HEK293 (cell line): ENCODE data around the gene SWAP70.

Source experiments
- CTCF ChIA-PET: fragments of 350-600 bp; formaldehyde crosslinking; extraction: SDS; loops from one replicate; lab custom pipeline; 2021; ENCODE audit warnings: antibody characterized with exemption; lab: Yijun Ruan, JAX
- POLR2A ChIA-PET: fragments of 300-600 bp; formaldehyde crosslinking; extraction: SDS; loops from one replicate; lab custom pipeline; 2020; ENCODE audit warnings: antibody characterized with exemption, inconsistent platforms; lab: Yijun Ruan, JAX
- H3K27ac ChIP-seq: fragments of 200-500 bp; sonication (Bioruptor generic); 2 replicates; pipeline ENCODE4 v1.5.1; 2014; ENCODE audit warnings: low read depth, low read length, control low read depth, inconsistent platforms; ENCODE audit errors: extremely low read depth
- H3K36me3 ChIP-seq, 2 experiments: fragments of 200-500 bp in 1 of 2; sonication (Bioruptor generic) in 1 of 2; 1 replicate in 1 of 2; 2 replicates in 1 of 2; pipeline ENCODE4 v1.5.1; 2014 to 2017; ENCODE audit warnings: inconsistent platforms in 2 of 2, low read length in 2 of 2; ENCODE audit not compliant: control insufficient read depth in 2 of 2, insufficient read depth in 1 of 2
- H3K4me1 ChIP-seq: fragments of 200-500 bp; sonication (Bioruptor generic); 2 replicates; pipeline ENCODE4 v1.5.1; 2014; ENCODE audit warnings: mild to moderate bottlenecking, low read length, inconsistent platforms; ENCODE audit not compliant: control insufficient read depth, insufficient read depth
- H3K4me3 ChIP-seq: 2 replicates; pipeline ENCODE4 v1.5.1; 2011; ENCODE audit warnings: low read depth, mild to moderate bottlenecking, control low read depth, low read length, moderate library complexity
- H3K9me3 ChIP-seq: fragments of 200-500 bp; sonication (Bioruptor generic); 2 replicates; pipeline ENCODE4 v1.5.1; 2014; ENCODE audit warnings: low read depth, low read length, inconsistent platforms; ENCODE audit not compliant: control insufficient read depth, insufficient read depth
- GFI1B ChIP-seq: fragments of 450-650 bp; formaldehyde crosslinking; IDR thresholded peaks from 2 replicates; pipeline ENCODE4 v1.5.1; 2016; ENCODE audit warnings: missing biosample characterization, missing genetic modification characterization
- KLF1 ChIP-seq: fragments of 450-650 bp; formaldehyde crosslinking; IDR thresholded peaks from 2 replicates; pipeline ENCODE4 v1.5.1; 2016; ENCODE audit warnings: missing biosample characterization, missing genetic modification characterization
- MYNN ChIP-seq: fragments of 450-650 bp; formaldehyde crosslinking; IDR thresholded peaks from 2 replicates; pipeline ENCODE4 v1.5.1; 2016; ENCODE audit warnings: missing biosample characterization, missing genetic modification characterization, borderline replicate concordance
- WT1 ChIP-seq: fragments of 450-650 bp; formaldehyde crosslinking; IDR thresholded peaks from 2 replicates; pipeline ENCODE4 v1.5.1; 2016; ENCODE audit warnings: missing biosample characterization, missing genetic modification characterization
- ZBTB17 ChIP-seq: fragments of 450-650 bp; formaldehyde crosslinking; IDR thresholded peaks from 2 replicates; pipeline ENCODE4 v1.5.1; 2016; ENCODE audit warnings: missing biosample characterization, missing genetic modification characterization
- ZBTB49 ChIP-seq: fragments of 450-650 bp; formaldehyde crosslinking; IDR thresholded peaks from 2 replicates; pipeline ENCODE4 v1.5.1; 2016; ENCODE audit warnings: missing biosample characterization, missing genetic modification characterization, low read depth
- ZFHX2 ChIP-seq: fragments of 450-650 bp; formaldehyde crosslinking; conservative IDR thresholded peaks from 2 replicates; pipeline ENCODE4 v1.5.1; 2016; ENCODE audit warnings: missing biosample characterization, missing genetic modification characterization
- ZFP3 ChIP-seq: fragments of 450-650 bp; formaldehyde crosslinking; IDR thresholded peaks from 2 replicates; pipeline ENCODE4 v1.5.1; 2016; ENCODE audit warnings: low read depth, missing biosample characterization, missing genetic modification characterization
- ZFP69B ChIP-seq: fragments of 450-650 bp; formaldehyde crosslinking; IDR thresholded peaks from 2 replicates; pipeline ENCODE4 v1.5.1; 2016; ENCODE audit warnings: missing biosample characterization, missing genetic modification characterization
- ZNF155 ChIP-seq: fragments of 450-650 bp; formaldehyde crosslinking; IDR thresholded peaks from 2 replicates; pipeline ENCODE4 v1.5.1; 2016; ENCODE audit warnings: missing biosample characterization, missing genetic modification characterization
- ZNF335 ChIP-seq: fragments of 450-650 bp; formaldehyde crosslinking; conservative IDR thresholded peaks from 2 replicates; pipeline ENCODE4 v1.5.1; 2016; ENCODE audit warnings: missing biosample characterization, missing genetic modification characterization
- ZNF513 ChIP-seq: fragments of 450-650 bp; IDR thresholded peaks from 2 replicates; pipeline ENCODE4 v1.5.1; 2018; ENCODE audit warnings: missing biosample characterization, missing genetic modification characterization
- ZNF580 ChIP-seq: fragments of 450-650 bp; formaldehyde crosslinking; IDR thresholded peaks from 2 replicates; pipeline ENCODE4 v1.5.1; 2016; ENCODE audit warnings: missing biosample characterization, missing genetic modification characterization
- ZNF623 ChIP-seq: fragments of 450-650 bp; formaldehyde crosslinking; IDR thresholded peaks from 2 replicates; pipeline ENCODE4 v1.5.1; 2016; ENCODE audit warnings: missing biosample characterization, missing genetic modification characterization
- ZNF629 ChIP-seq: fragments of 450-650 bp; formaldehyde crosslinking; IDR thresholded peaks from 2 replicates; pipeline ENCODE4 v1.5.1; 2017; ENCODE audit warnings: missing biosample characterization, missing genetic modification characterization
- ZNF654 ChIP-seq: fragments of 450-650 bp; formaldehyde crosslinking; IDR thresholded peaks from 2 replicates; pipeline ENCODE4 v1.5.1; 2016; ENCODE audit warnings: low read depth, missing biosample characterization, missing genetic modification characterization
- ZNF843 ChIP-seq: fragments of 450-650 bp; formaldehyde crosslinking; IDR thresholded peaks from 2 replicates; pipeline ENCODE4 v1.5.1; 2016; ENCODE audit warnings: missing biosample characterization, missing genetic modification characterization
- ZSCAN18 ChIP-seq: fragments of 450-650 bp; formaldehyde crosslinking; IDR thresholded peaks from 2 replicates; pipeline ENCODE4 v1.5.1; 2016; ENCODE audit warnings: missing biosample characterization, missing genetic modification characterization
- TF ChIP-seq, protein P1 (sequence below): fragments of 450-650 bp; formaldehyde crosslinking; IDR thresholded peaks from 2 replicates; pipeline ENCODE4 v1.5.1; 2016; ENCODE audit warnings: missing biosample characterization, missing genetic modification characterization
- TF ChIP-seq, protein P2 (sequence below): fragments of 450-650 bp; formaldehyde crosslinking; IDR thresholded peaks from 2 replicates; pipeline ENCODE4 v1.5.1; 2017; ENCODE audit warnings: missing biosample characterization, missing genetic modification characterization

SWAP70 gene

GRCh38 chr11:9774109-9774508 is 110.2 kb downstream of the SWAP70 start:
- Histone ChIP-seq H3K36me3 (peaks cover 0 to 13% of the 10 kb centered on the region in 2 experiments; a peak in 1 of 3 replicates), H3K4me3 (no peak overlapping the region), H3K27ac (no peak overlapping the region), H3K4me1 (no peaks in the 10 kb centered on the region)
- CTCF ChIA-PET: no interaction called here
- no peak for TF ChIP-seq ZNF654
- no peak for TF ChIP-seq ZNF843 (tag by site-specific recombination)
- no peak for TF ChIP-seq ZNF155 (tag by site-specific recombination)
- TF ChIP-seq MYNN (tag by site-specific recombination): no peak
- TF ChIP-seq, all 188 proteins: peak for 0
- no peaks in the 10 kb centered on the region for H3K9me3 ChIP-seq
- POLR2A ChIA-PET: no interaction called here

- ChIA-PET CTCF (interaction anchor here (1.6 kb wide), 1 partner anchor 16 kb away, joined by 4 read pairs; no protein-coding TSS in a partner anchor), POLR2A (interaction anchor here (0.6 kb wide), 1 partner anchor 48 kb away, joined by 4 read pairs; no protein-coding TSS in a partner anchor)
- H3K27ac ChIP-seq: no peak overlapping the region
- H3K36me3 ChIP-seq: peaks cover 0 to 17% of the 10 kb centered on the region in 2 experiments; a peak in 1 of 3 replicates
- H3K4me1 ChIP-seq: no peaks in the 10 kb centered on the region
- no peak overlapping the region for H3K4me3 ChIP-seq
- H3K9me3 ChIP-seq: no peaks in the 10 kb centered on the region
- peak; percentile 95 for TF ChIP-seq GFI1B
- TF ChIP-seq ZBTB17: peak; percentile 68
- no peak for TF ChIP-seq ZNF335 (tag by site-specific recombination)
Measured at GRCh38 chr11:9774591-9775397, 110.9 kb downstream of the SWAP70 start.

DNA sequence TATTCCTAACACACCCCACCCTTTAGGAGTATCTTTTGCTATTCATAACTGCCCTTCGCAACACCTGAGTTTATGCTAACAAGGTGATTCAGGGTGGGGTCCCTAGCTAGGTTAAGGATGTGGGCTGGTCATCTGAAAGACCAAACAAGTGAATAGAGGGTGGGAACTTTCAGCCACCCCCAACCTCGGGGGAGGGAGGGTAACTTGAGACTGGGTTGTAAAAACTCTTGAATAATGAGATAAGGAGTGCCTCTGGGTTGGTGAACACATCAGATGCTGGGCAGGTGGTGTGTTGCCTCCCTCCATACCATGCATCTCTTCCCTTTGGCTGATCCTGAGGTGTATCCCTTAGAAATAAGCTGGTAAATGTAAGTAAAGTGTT is 111.5 kb downstream of the SWAP70 start:
- H3K4me3 ChIP-seq: no peak overlapping the region
- no peaks in the 10 kb centered on the region for H3K9me3 ChIP-seq
- CTCF ChIA-PET: interaction anchor here (0.6 to 1.6 kb wide), 2 partner anchors 17 to 389 kb away, joined by 3 to 4 read pairs; no protein-coding TSS in a partner anchor
- H3K27ac ChIP-seq: no peak overlapping the region
- H3K36me3 ChIP-seq: peaks cover 0 to 23% of the 10 kb centered on the region in 2 experiments; a peak in 1 of 3 replicates
- H3K4me1 ChIP-seq: no peaks in the 10 kb centered on the region
- POLR2A ChIA-PET: interaction anchor here (0.6 kb wide), 1 partner anchor 47 kb away, joined by 4 read pairs; no protein-coding TSS in a partner anchor
- TF ChIP-seq, protein P1, sequence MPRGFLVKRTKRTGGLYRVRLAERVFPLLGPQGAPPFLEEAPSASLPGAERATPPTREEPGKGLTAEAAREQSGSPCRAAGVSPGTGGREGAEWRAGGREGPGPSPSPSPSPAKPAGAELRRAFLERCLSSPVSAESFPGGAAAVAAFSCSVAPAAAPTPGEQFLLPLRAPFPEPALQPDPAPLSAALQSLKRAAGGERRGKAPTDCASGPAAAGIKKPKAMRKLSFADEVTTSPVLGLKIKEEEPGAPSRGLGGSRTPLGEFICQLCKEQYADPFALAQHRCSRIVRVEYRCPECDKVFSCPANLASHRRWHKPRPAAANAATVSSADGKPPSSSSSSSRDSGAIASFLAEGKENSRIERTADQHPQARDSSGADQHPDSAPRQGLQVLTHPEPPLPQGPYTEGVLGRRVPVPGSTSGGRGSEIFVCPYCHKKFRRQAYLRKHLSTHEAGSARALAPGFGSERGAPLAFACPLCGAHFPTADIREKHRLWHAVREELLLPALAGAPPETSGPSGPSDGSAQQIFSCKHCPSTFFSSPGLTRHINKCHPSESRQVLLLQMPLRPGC (tag by site-specific recombination): no peak
- TF ChIP-seq ZNF654 (no peak), ZFP69B (tag by site-specific recombination) (no peak), ZNF623 (tag by site-specific recombination) (no peak), ZNF513 (tag by site-specific recombination) (no peak), ZFP3 (no peak), ZNF580 (tag by site-specific recombination) (no peak), KLF1 (peak; percentile 49), ZNF629 (tag by site-specific recombination) (no peak), ZBTB49 (no peak), ZSCAN18 (tag by site-specific recombination) (no peak), WT1 (tag by site-specific recombination) (no peak), ZNF155 (tag by site-specific recombination) (no peak), ZFHX2 (0 out of 2 replicates have a peak, but pooled peaks have one; percentile 23)
- TF ChIP-seq, protein P2, sequence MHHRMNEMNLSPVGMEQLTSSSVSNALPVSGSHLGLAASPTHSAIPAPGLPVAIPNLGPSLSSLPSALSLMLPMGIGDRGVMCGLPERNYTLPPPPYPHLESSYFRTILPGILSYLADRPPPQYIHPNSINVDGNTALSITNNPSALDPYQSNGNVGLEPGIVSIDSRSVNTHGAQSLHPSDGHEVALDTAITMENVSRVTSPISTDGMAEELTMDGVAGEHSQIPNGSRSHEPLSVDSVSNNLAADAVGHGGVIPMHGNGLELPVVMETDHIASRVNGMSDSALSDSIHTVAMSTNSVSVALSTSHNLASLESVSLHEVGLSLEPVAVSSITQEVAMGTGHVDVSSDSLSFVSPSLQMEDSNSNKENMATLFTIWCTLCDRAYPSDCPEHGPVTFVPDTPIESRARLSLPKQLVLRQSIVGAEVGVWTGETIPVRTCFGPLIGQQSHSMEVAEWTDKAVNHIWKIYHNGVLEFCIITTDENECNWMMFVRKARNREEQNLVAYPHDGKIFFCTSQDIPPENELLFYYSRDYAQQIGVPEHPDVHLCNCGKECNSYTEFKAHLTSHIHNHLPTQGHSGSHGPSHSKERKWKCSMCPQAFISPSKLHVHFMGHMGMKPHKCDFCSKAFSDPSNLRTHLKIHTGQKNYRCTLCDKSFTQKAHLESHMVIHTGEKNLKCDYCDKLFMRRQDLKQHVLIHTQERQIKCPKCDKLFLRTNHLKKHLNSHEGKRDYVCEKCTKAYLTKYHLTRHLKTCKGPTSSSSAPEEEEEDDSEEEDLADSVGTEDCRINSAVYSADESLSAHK (tag by site-specific recombination): no peak
